PFSK-1 (cell line): ENCODE data around the gene C6orf120.

Experiments used
- FOXP2 ChIP-seq: optimal IDR thresholded peaks from 2 replicates; pipeline ENCODE3; 2011; ENCODE audit warnings: borderline replicate concordance, control low read depth, inconsistent platforms; ENCODE audit not compliant: insufficient read depth; ENCODE audit errors: extremely low read length, extremely low read depth
- REST ChIP-seq, 2 experiments: IDR thresholded peaks; 2 replicates each; pipeline versions ENCODE4 v1.6.1 to v1.8.0; 2011 to 2012; ENCODE audit warnings: low read depth in 2 of 2, low read length in 2 of 2, control low read depth in 1 of 2, inconsistent platforms in 1 of 2, mild to moderate bottlenecking in 1 of 2, moderate library complexity in 1 of 2; ENCODE audit not compliant: insufficient read depth in 1 of 2
- SIN3A ChIP-seq: IDR thresholded peaks from 2 replicates; pipeline ENCODE4 v1.6.1; 2012; ENCODE audit warnings: mild to moderate bottlenecking, low read length, moderate library complexity, borderline replicate concordance; ENCODE audit not compliant: insufficient read depth
- TAF1 ChIP-seq: IDR thresholded peaks from 2 replicates; pipeline ENCODE4 v1.6.1; 2012; ENCODE audit warnings: low read length, control low read depth, borderline replicate concordance; ENCODE audit not compliant: insufficient read depth

GRCh38 chr6:169695131-169695530, 6.8 kb upstream of the C6orf120 start:
- TF ChIP-seq TAF1: no peak
- no peak for TF ChIP-seq FOXP2
- no peak for TF ChIP-seq REST (IDR thresholded peaks at IDR 0.05; ENCODE audit: insufficient read depth in 1 of 2, low read depth in 2 of 2, low read length in 2 of 2)
- no peak for TF ChIP-seq SIN3A
